ENCODE results near the gene TRIO. TPM values are rescaled to one million over a fixed set of nuclear protein-coding genes. Genes with fewer than 3 reads are reported as not detected.

TRIO gene
- total and polyA plus RNA-seq, 12 donors = 26.2 to 85.2 (median 61.9) TPM

DNA sequence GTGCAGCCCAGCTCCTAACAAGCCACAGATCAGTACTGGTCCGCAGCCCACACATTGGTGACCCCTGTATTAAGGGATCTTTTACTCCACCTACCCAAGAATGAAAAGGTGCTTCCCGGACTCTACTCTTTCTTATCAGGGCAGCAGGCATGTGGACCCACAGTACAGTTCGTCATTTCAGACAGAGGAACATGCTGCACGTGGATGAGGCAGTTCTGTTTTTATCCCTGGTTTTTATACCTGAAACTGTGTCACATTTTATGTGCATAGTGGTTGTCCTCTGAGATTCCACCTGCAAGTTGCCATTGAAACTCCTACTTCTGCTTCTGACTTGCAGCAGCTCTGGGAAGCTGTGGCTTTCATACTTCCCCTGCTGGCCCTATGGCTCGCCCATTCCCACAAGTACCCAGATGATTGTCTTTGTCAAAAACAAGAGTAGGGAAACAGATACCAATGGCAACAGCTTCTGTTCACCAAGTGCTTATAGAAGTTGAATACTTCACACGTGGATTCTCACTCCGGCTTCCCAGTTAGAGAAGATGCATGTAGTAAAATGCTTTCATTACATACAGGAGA, 208.0 kb downstream of the TRIO start:
- DNase-seq (no peak), ATAC-seq (peak in 1 of 8 donors; percentile 37)
- TF ChIP-seq, protein P1, sequence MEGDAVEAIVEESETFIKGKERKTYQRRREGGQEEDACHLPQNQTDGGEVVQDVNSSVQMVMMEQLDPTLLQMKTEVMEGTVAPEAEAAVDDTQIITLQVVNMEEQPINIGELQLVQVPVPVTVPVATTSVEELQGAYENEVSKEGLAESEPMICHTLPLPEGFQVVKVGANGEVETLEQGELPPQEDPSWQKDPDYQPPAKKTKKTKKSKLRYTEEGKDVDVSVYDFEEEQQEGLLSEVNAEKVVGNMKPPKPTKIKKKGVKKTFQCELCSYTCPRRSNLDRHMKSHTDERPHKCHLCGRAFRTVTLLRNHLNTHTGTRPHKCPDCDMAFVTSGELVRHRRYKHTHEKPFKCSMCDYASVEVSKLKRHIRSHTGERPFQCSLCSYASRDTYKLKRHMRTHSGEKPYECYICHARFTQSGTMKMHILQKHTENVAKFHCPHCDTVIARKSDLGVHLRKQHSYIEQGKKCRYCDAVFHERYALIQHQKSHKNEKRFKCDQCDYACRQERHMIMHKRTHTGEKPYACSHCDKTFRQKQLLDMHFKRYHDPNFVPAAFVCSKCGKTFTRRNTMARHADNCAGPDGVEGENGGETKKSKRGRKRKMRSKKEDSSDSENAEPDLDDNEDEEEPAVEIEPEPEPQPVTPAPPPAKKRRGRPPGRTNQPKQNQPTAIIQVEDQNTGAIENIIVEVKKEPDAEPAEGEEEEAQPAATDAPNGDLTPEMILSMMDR (IDR thresholded peaks at IDR 0.05) = no peak
- Histone ChIP-seq H3K4me1 (peaks cover 0 to 36% (median 4%) of the 10 kb centered on the region in 9 donors), H3K9me3 (no peaks in the 10 kb centered on the region), H3K4me3 (no peak overlapping the region), H3K36me3 (peaks cover 0 to 66% (median 14%) of the 10 kb centered on the region in 9 donors), H3K27me3 (no peaks in the 10 kb centered on the region), H3K27ac (no peak overlapping the region)
- WGBS, 2 donors = 72 to 75% methylated on average over 7 of the region's 7 CpGs
- intact Hi-C loops (cut with DNase I) = loop anchor here in 9 of 10 donors (5.0 to 10.0 kb wide), 6 partner anchors 244 to 366 kb away; no protein-coding TSS in a partner anchor

DNA sequence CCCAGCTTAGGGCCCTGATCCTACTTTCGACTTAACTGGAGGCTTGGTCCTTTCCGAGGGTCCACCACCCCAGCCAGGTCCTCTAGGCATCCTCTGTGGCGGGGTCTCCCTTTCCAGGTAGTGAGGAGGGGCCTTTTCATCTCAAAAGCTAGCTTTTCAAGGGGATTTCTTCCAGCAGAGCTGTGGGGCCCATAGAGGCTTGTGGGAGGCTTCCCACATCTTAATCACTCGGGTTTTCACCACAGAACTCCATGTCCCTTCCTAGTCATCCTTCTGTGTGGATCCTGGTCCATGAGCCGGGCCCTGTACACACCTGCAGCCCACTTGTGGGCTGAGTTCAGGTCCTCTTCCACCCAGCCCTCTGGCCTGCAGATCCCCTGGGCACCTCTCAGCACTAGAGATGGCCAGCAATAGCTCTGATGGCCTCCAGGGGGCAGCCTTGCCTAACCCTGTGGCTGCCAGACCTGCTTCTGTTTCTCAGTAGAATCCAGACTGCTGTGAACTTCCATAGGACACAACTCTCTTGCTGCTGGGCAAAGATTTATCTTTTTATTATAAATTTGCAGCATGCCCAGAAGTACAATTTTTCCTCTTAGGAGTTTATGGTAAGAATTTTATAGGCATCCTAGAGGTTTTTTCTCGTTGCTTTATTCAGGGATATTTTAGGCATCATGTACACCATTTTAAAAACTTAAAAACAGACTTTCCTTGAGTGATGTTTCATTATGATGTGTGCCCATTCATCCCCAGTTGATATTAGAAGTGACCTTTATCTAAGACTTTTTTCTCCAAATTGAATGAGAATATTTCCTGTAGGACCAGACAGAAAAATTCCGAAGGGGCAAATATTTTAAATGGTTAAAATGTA, 208.9 kb downstream of the TRIO start:
- H3K9me3 ChIP-seq = no peaks in the 10 kb centered on the region
- H3K27me3 ChIP-seq = no peaks in the 10 kb centered on the region
- peaks cover 7 to 45% (median 10%) of the 10 kb centered on the region in 9 donors for H3K4me1 ChIP-seq
- DNase-seq = peak; percentile 59 to 64
- 74 to 78% methylated on average over 7 of the region's 7 CpGs for WGBS, 2 donors
- TF ChIP-seq, protein P1 (IDR thresholded peaks at IDR 0.05) = peak; percentile 88 to 98 (median 96)
- intact Hi-C loops (cut with DNase I) = loop anchor here in 9 of 10 donors (2.0 to 10.0 kb wide), 7 partner anchors 245 to 367 kb away; no protein-coding TSS in a partner anchor
- H3K4me3 ChIP-seq = no peak overlapping the region
- H3K27ac ChIP-seq = no peak overlapping the region
- peak; percentile 80 to 93 (median 87) for ATAC-seq
- H3K36me3 ChIP-seq = peaks cover 0 to 58% (median 13%) of the 10 kb centered on the region in 9 donors

DNA sequence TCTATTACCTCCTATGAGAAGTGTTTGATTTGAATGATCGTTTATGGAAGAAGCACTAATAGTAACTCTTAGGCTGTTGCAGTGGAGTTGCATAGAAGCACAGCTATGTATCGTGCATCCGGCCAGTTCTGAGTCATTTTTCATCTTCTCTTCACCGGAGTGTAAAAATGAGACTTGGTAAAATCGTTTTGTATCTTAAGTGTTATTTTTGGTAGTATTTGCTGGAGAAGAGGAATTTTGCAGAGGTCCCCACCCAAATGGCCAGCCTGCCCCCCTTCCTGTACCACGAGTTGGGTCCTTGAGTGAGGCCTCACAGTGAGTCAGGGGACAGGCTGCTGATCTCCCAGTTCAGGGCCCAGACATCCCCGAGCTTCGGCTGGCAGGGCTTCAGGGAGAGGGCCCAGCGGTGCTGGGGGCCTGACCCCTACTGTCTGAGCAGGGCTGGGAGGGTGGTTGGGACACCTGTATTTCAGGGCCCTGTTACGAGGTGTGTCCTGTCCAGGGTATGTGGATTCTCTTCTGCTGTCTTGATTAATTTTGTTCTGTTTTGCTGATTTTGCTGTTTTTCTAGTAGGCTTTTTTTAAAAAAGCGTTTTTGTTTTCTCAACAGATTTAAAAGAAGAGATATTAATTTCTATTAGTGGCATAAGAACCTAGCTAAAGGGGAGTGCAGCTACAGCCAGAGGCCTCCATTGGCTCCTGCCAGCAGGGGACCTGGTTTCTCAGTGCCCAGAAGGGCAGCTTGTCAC, 210.8 kb downstream of the TRIO start:
- DNase-seq (no peak), ATAC-seq (peak in 1 of 8 donors; percentile 40)
- H3K27me3 ChIP-seq = no peaks in the 10 kb centered on the region
- H3K4me1 ChIP-seq = peaks cover 10 to 63% (median 26%) of the 10 kb centered on the region in 9 donors
- intact Hi-C loops (cut with DNase I) = loop anchor here in 9 of 10 donors (2.0 to 10.0 kb wide), 7 partner anchors 247 to 369 kb away; no protein-coding TSS in a partner anchor
- 81 to 85% methylated on average over 11 of the region's 11 CpGs for WGBS, 2 donors
- no peaks in the 10 kb centered on the region for H3K9me3 ChIP-seq
- H3K4me3 ChIP-seq = no peak overlapping the region
- TF ChIP-seq, protein P1 (IDR thresholded peaks at IDR 0.05) = no peak
- no peak overlapping the region for H3K27ac ChIP-seq
- peaks cover 0 to 54% (median under 1%) of the 10 kb centered on the region in 9 donors for H3K36me3 ChIP-seq

DNA sequence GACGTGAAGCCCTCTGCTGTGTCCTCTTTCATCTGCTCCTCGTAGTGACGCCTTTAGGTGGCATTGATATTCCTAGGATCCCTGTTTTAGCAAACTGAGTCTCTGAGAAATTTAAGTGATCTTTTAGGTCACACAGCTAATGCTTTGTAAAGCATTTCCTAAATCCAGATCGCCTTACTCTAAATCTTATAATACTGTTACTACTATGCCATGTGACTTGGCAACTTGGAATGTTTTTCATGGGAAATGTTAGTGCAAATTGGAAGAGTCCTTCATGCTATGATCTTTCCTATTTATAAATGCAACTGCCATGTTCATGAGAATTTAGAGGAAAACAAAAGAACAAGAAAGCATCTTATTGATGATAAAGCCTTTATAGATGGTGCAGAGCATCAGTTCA, 212.2 kb downstream of the TRIO start:
- Histone ChIP-seq H3K9me3 (no peaks in the 10 kb centered on the region), H3K36me3 (peaks cover 0 to 54% (median 12%) of the 10 kb centered on the region in 9 donors), H3K27ac (no peak overlapping the region), H3K27me3 (no peaks in the 10 kb centered on the region), H3K4me1 (peaks cover 10 to 64% (median 26%) of the 10 kb centered on the region in 9 donors), H3K4me3 (no peak overlapping the region)
- TF ChIP-seq, protein P1 (IDR thresholded peaks at IDR 0.05) = no peak
- no peak for DNase-seq
- 72 to 86% methylated on average over 4 of the region's 4 CpGs for WGBS, 2 donors
- ATAC-seq = no peak
- intact Hi-C loops (cut with DNase I) = loop anchor here in 7 of 10 donors (5.0 to 10.0 kb wide), 4 partner anchors 289 to 371 kb away; no protein-coding TSS in a partner anchor

Measured in heart right ventricle (tissue), 16 donors.